Sigmoid colon (tissue), 4 donors: ENCODE results near the gene PRDM10.

ENCODE experiments used
- CTCF ChIP-seq, 4 experiments: fragments of 450-650 bp in 3 of 4; fragments of 200-600 bp in 1 of 4; IDR thresholded peaks; one replicate each; pipeline ENCODE4 v1.5.1; 2016 to 2019; ENCODE audit warnings: antibody characterized with exemption in 4 of 4, mild to moderate bottlenecking in 3 of 4, moderate library complexity in 2 of 4
- EP300 ChIP-seq, 4 donors: sonication (generic); formaldehyde crosslinking; IDR thresholded peaks; one replicate each; pipeline ENCODE4 v1.6.1; 2017; ENCODE audit warnings: antibody characterized with exemption in 4 of 4
- POLR2AphosphoS5 ChIP-seq, 4 donors: sonication (generic); formaldehyde crosslinking; IDR thresholded peaks; one replicate each; pipeline ENCODE4 v1.6.1; 2017; ENCODE audit warnings: antibody characterized with exemption in 4 of 4

- TF ChIP-seq CTCF (IDR thresholded peaks at IDR 0.05) (no peak), POLR2AphosphoS5 (IDR thresholded peaks at IDR 0.05) (no peak), EP300 (IDR thresholded peaks at IDR 0.05) (no peak)
Measured at GRCh38 chr11:129989149-129989813, 13.4 kb downstream of the PRDM10 start.
